Subcutaneous adipose tissue (tissue), 4 donors: ENCODE measurements around the gene OPHN1. TPM values are rescaled to one million over a fixed set of nuclear protein-coding genes. Genes with fewer than 3 reads are reported as not detected.

Experiments
- total RNA-seq, 4 donors: library from RNA; depleted of rRNA; stranded (reverse); fragments of >200 nt; gene quantifications; one replicate each; pipeline ENCODE4 v1.1.0, GENCODE V29; 2016
- TF ChIP-seq, protein P1 (sequence below): fragments of 450-650 bp; IDR thresholded peaks from one replicate; pipeline ENCODE4 v1.5.1; 2016; ENCODE audit warnings: low read depth, mild to moderate bottlenecking, control low read depth, antibody characterized with exemption, moderate library complexity

Gene OPHN1
- total RNA-seq, 4 donors from 2014 or later, result 11.4 to 29.4 (median 17.8) TPM

- TF ChIP-seq, protein P1, sequence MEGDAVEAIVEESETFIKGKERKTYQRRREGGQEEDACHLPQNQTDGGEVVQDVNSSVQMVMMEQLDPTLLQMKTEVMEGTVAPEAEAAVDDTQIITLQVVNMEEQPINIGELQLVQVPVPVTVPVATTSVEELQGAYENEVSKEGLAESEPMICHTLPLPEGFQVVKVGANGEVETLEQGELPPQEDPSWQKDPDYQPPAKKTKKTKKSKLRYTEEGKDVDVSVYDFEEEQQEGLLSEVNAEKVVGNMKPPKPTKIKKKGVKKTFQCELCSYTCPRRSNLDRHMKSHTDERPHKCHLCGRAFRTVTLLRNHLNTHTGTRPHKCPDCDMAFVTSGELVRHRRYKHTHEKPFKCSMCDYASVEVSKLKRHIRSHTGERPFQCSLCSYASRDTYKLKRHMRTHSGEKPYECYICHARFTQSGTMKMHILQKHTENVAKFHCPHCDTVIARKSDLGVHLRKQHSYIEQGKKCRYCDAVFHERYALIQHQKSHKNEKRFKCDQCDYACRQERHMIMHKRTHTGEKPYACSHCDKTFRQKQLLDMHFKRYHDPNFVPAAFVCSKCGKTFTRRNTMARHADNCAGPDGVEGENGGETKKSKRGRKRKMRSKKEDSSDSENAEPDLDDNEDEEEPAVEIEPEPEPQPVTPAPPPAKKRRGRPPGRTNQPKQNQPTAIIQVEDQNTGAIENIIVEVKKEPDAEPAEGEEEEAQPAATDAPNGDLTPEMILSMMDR, result no peak
Observed at GRCh38 chrX:68396953-68397352, 36.3 kb downstream of the OPHN1 start.

DNA sequence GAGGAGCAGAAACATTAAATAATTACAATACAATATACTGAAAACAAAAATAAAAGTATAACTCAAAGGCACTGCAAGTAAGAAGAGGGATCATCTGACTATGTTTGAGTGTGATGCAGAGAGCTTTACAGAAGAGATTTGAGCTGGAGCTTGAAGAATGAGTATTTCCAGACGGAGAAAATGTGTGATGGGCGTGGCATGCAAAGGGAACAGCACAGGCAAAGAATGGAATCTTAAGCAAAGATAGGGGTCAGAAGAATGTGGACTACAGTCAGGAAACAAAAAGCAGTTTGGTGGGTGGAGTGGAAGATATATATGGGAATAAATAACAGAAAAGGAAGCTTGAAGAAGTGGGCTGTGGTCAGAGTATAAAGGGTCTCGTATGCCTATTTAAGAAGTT is 45.5 kb downstream of the OPHN1 start:
- TF ChIP-seq, protein P1, result no peak

DNA sequence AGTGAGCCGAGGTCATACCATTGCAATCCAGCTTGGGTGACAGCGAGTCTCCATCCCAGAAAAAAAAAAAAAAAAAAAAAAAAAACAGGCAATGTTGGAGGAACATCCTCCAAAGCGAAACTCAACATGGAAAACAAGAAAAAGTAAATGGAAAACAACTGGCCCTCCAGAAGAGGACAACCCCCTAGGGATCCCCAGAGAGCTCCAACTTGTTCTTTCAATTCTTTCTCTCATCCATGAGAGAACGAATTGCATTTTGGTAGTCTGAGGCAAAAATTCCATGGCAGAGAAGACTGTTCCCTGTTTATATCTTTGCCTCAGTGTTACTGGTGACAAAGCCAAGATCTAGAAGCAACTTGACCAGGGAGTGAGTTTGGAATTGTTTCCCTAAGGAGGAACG is 49.8 kb downstream of the OPHN1 start:
- TF ChIP-seq, protein P1, result no peak

DNA sequence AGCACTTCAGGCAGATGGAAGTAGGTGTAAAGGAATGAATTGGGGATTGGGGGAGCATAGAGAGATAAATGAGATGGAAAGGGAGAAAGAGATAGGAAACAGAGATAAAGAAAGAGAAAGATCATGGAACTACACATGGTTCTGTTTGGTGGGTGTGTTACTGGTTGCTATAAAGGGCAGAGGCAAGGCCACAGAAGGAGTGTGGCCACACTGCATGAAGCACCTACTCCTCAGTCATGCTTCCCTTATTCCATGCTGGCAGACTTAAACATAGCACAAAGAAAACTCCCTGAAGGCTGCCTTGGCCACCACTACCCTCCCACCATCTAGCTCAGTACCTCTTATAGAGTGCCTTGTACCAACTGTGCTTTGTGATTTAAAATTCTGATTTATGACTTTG is 56.9 kb downstream of the OPHN1 start:
- TF ChIP-seq, protein P1, result no peak

GRCh38 chrX:68375803-68376202 is 57.5 kb downstream of the OPHN1 start:
- TF ChIP-seq, protein P1, result no peak

DNA sequence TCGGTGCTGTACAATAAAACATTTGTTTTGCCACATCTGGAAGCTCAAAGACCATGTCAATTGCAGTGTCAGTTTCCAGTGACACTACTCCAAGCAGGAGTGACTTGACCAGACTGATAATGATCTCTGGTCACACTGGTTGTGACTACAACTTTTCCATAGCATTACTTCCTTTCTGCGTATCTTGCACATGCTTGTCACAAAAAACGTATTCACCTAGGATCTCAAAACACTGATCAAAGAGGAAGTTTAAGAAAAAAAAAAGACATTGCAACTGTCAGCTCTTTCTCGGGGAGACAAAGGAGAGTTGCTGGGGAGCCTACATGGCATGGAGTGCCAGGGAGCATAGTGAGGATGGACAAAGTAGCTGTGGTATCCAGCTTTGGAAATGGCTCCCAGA is 60.6 kb downstream of the OPHN1 start:
- TF ChIP-seq, protein P1, result no peak

GRCh38 chrX:68369559-68369958 is 63.7 kb downstream of the OPHN1 start:
- TF ChIP-seq, protein P1, result no peak
